Tibial nerve (tissue), 4 donors: ENCODE data around the gene TRIM34. TPM values are rescaled to one million over a fixed set of nuclear protein-coding genes. Genes with fewer than 3 reads are reported as not detected.

Experiments
- DNase-seq, 2 donors: peaks; one replicate each; pipeline ENCODE4 v3.0.0-alpha.2; 2019; ENCODE audit warnings: low spot score in 2 of 2
- H3K27ac ChIP-seq, 4 donors: fragments of 200-600 bp; sonication (generic) in 3 of 4; one replicate each; pipeline ENCODE4 v1.5.1; 2017 to 2019; ENCODE audit warnings: mild to moderate bottlenecking in 1 of 4
- H3K27me3 ChIP-seq, 2 donors: fragments of 200-600 bp; sonication (generic) in 1 of 2; one replicate each; pipeline versions ENCODE4 v1.5.1 to v1.6.0; 2017 to 2019
- H3K36me3 ChIP-seq, 3 donors: fragments of 200-600 bp; sonication (generic); one replicate each; pipeline ENCODE4 v1.5.1; 2018 to 2019
- H3K4me1 ChIP-seq, 4 donors: fragments of 200-600 bp; sonication (generic) in 3 of 4; one replicate each; pipeline ENCODE4 v1.5.1; 2017 to 2019
- H3K4me3 ChIP-seq, 4 donors: fragments of 200-600 bp; sonication (generic) in 3 of 4; one replicate each; pipeline ENCODE4 v1.5.1; 2017 to 2019; ENCODE audit warnings: mild to moderate bottlenecking in 1 of 4, moderate library complexity in 1 of 4
- H3K9me3 ChIP-seq, 4 donors: fragments of 200-600 bp; sonication (generic) in 3 of 4; one replicate each; pipeline ENCODE4 v1.5.1; 2017 to 2019
- EP300 ChIP-seq, 2 donors: sonication (generic); formaldehyde crosslinking; IDR thresholded peaks; one replicate each; pipeline ENCODE4 v1.6.1; 2017; ENCODE audit warnings: antibody characterized with exemption in 2 of 2, mild to moderate bottlenecking in 1 of 2
- POLR2A ChIP-seq, 2 donors: fragments of 450-650 bp; IDR thresholded peaks; one replicate each; pipeline ENCODE4 v1.6.1; 2017; ENCODE audit warnings: antibody characterized with exemption in 2 of 2, mild to moderate bottlenecking in 2 of 2, moderate library complexity in 2 of 2
- WGBS, 2 donors: methylation state at CpG; one replicate each; pipeline ENCODE4 v1.1.5; 2018; 5-methylcytosine and 5-hydroxymethylcytosine counted together
- total RNA-seq, 4 donors: library from RNA; depleted of rRNA; stranded (reverse); fragments of >200 nt; gene quantifications; one replicate each; pipeline ENCODE4 v1.1.0, GENCODE V29; 2016
- TF ChIP-seq, protein P1 (sequence below), 5 experiments: fragments of 200-600 bp in 3 of 5; fragments of 450-650 bp in 2 of 5; sonication (generic) in 3 of 5; IDR thresholded peaks; one replicate each; pipeline ENCODE4 v1.5.1; 2016 to 2019; ENCODE audit warnings: antibody characterized with exemption in 5 of 5, mild to moderate bottlenecking in 3 of 5, moderate library complexity in 2 of 5

Gene TRIM34
- total RNA-seq, 4 donors from 2014 or later, result 2.2 to 6.1 (median 3.1) TPM

DNA sequence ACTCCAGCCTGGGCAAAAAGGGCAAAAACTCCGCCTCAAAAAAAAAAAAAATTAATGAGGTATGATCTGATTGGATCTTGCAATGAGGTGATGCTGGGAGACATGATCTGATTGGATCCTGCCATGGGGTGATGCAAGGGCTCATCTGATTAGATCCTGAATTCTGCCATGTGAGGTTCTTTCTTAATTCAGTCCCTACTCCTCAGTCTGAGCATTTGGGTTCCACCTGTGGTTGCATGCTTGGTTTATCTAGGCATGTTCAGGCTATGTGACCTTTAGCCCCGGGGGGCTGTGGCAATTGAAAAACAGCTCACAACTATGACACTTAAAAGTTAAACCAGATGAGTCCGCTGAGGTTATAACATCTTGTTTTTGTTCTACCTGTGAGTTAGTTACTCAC lies 33.2 kb upstream of the TRIM34 start:
- Histone ChIP-seq H3K9me3 (no peaks in the 10 kb centered on the region), H3K4me1 (peaks cover 0 to 4% (median 2%) of the 10 kb centered on the region in 4 donors), H3K27me3 (no peaks in the 10 kb centered on the region), H3K4me3 (no peak overlapping the region), H3K27ac (no peak overlapping the region), H3K36me3 (peaks cover 0 to 5% (median 0%) of the 10 kb centered on the region in 3 donors)
- TF ChIP-seq EP300 (IDR thresholded peaks at IDR 0.05) (no peak), POLR2A (IDR thresholded peaks at IDR 0.05) (no peak)
- TF ChIP-seq, protein P1, sequence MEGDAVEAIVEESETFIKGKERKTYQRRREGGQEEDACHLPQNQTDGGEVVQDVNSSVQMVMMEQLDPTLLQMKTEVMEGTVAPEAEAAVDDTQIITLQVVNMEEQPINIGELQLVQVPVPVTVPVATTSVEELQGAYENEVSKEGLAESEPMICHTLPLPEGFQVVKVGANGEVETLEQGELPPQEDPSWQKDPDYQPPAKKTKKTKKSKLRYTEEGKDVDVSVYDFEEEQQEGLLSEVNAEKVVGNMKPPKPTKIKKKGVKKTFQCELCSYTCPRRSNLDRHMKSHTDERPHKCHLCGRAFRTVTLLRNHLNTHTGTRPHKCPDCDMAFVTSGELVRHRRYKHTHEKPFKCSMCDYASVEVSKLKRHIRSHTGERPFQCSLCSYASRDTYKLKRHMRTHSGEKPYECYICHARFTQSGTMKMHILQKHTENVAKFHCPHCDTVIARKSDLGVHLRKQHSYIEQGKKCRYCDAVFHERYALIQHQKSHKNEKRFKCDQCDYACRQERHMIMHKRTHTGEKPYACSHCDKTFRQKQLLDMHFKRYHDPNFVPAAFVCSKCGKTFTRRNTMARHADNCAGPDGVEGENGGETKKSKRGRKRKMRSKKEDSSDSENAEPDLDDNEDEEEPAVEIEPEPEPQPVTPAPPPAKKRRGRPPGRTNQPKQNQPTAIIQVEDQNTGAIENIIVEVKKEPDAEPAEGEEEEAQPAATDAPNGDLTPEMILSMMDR (IDR thresholded peaks at IDR 0.05), result no peak
- whole genome bisulfite sequencing, 2 donors, result 64 to 89% methylated on average over 3 of the region's 3 CpGs
- DNase-seq, result no peak

DNA sequence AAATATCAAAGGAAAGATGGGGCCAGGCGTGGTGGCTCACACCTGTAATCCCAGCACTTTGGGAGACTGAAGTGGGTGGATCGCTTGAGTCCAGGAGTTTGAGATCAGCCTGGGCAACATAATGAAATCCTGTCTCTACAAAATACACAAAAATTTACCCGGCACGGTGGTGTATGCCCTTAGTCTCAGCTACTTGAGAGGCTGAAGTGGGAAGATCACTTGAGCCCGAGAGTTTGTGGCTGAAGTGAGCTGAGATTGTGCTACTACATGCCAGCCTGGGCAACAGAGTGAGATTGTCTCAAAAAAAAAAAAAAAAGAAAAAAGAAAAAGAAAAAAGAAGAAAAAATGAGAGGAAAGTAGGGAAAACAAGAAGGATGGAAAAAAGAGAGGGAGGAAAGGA lies 32.2 kb upstream of the TRIM34 start:
- TF ChIP-seq EP300 (IDR thresholded peaks at IDR 0.05) (no peak), POLR2A (IDR thresholded peaks at IDR 0.05) (no peak)
- TF ChIP-seq, protein P1 (IDR thresholded peaks at IDR 0.05), result no peak
- Histone ChIP-seq H3K36me3 (peaks cover 0 to 5% (median 0%) of the 10 kb centered on the region in 3 donors), H3K4me3 (no peak overlapping the region), H3K27ac (no peak overlapping the region), H3K27me3 (no peaks in the 10 kb centered on the region), H3K9me3 (no peaks in the 10 kb centered on the region), H3K4me1 (peaks cover 0 to 4% (median 3%) of the 10 kb centered on the region in 4 donors)
- DNase-seq, result no peak
- 83% methylated on average over 5 of the region's 5 CpGs for WGBS, 2 donors

DNA sequence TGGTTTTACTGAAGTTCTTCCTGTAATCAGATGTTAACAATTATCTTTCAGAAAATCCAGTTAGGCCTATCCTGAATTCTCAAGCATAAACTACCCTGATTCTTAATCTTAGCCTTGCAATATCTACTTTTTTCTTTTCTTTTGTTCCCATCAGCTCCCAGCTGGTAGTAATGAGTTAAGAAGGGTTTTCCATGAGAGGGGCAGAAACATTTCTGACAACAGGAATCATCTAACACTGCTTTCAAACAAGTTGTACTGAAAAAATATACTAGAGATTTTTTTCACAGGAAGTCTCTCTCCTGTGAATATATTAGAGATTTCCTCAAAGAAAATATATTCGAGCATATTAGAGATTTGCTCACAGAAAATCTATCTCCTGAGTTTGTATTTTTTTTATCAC lies 31.7 kb upstream of the TRIM34 start:
- H3K4me1 ChIP-seq, result peaks cover 0 to 9% (median 5%) of the 10 kb centered on the region in 4 donors
- H3K9me3 ChIP-seq, result no peaks in the 10 kb centered on the region
- no peak overlapping the region for H3K27ac ChIP-seq
- DNase-seq, result no peak
- peaks cover 0 to 5% (median 0%) of the 10 kb centered on the region in 3 donors for H3K36me3 ChIP-seq
- no peak overlapping the region for H3K4me3 ChIP-seq
- TF ChIP-seq POLR2A (IDR thresholded peaks at IDR 0.05), result no peak
- TF ChIP-seq EP300 (IDR thresholded peaks at IDR 0.05), result no peak
- TF ChIP-seq, protein P1 (IDR thresholded peaks at IDR 0.05), result no peak
- no peaks in the 10 kb centered on the region for H3K27me3 ChIP-seq
- WGBS, 2 donors, result 37 to 50% methylated on average over 1 of the region's 1 CpG

DNA sequence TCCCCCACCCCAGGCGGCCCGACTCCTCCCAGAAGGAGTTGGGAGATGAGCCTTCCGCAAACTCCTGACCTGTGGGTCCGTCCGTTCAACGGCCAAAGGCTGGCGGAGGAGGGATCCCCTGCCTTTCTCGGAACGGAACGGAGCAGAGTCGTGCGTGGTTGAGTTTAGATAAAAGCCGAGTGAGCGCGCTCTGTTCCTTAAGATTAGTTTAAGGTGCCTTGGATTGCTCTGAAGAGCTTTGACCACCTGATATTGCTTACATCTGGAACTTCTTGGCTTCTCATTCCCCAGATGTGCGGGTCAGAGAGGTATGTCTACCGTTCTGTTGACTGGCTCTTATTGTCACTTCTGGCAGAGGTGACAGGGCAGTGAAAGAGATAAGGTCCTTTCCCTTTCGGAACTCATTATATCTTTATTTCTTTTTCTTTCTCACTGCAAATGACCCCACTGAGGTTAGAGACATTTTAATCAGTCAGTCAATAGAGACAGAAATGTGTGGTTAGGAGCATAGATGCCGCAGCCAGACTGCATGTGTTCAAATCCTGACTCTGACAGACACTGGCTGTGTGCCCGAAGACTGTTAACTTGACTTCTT lies 28.1 kb upstream of the TRIM34 start, which contains the start of gene TRIM6:
TRIM6 (plus strand) TSS at position 31 of the 595 bp plus-strand sequence; CDS start at position 292, 261 bp downstream.
- no peaks in the 10 kb centered on the region for H3K36me3 ChIP-seq
- WGBS, 2 donors, result 11% methylated on average over 17 to 20 of the region's 20 CpGs
- H3K27me3 ChIP-seq, result no peaks in the 10 kb centered on the region
- peak; percentile 23 to 27 for DNase-seq
- no peaks in the 10 kb centered on the region for H3K9me3 ChIP-seq
- peaks cover 0 to 25% (median 6%) of the 10 kb centered on the region in 4 donors for H3K4me1 ChIP-seq
- H3K27ac ChIP-seq, result peak within 1 kb of the TSS; percentile 38 to 78 (median 54)
- H3K4me3 ChIP-seq, result peak within 1 kb of the TSS; percentile 23 to 49 (median 36)
- TF ChIP-seq EP300 (IDR thresholded peaks at IDR 0.05), result no peak
- TF ChIP-seq, protein P1 (IDR thresholded peaks at IDR 0.05), result no peak

DNA sequence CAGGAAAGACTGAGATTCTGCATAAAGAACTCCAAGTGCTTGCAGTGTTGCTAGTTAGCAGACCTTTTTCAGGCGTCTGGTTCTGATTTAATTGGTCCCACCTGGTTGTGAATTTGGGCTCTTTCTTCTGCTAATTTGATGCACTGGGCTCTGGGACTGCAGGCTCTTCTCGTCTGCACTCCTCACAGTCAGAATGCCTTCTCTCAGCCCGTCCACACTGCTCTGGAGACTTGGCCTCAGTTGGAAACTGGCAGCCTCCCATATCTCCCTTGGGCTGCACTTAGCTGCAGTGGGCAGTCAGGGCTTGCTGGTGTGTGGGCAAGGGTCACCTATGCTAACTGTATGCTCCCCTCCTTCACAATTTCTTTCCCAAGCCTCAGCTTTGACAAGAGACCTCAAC lies 26.8 kb upstream of the TRIM34 start:
- Histone ChIP-seq H3K27me3 (no peaks in the 10 kb centered on the region), H3K27ac (no peak overlapping the region), H3K4me1 (peaks cover 0 to 25% (median 6%) of the 10 kb centered on the region in 4 donors), H3K4me3 (no peak overlapping the region), H3K36me3 (no peaks in the 10 kb centered on the region), H3K9me3 (no peaks in the 10 kb centered on the region)
- 55 to 58% methylated on average over 3 of the region's 3 CpGs for WGBS, 2 donors
- TF ChIP-seq, protein P1 (IDR thresholded peaks at IDR 0.05), result no peak
- TF ChIP-seq EP300 (IDR thresholded peaks at IDR 0.05) (no peak), POLR2A (IDR thresholded peaks at IDR 0.05) (no peak)
- no peak for DNase-seq
